Urothelium cell line (cell line): Measurements from ENCODE around the gene SRPK3.
"Not testable (repeated sequence)": the region's sequence is repeated elsewhere in the genome, so short reads cannot be mapped to it uniquely, and the experiment has no call there.

ENCODE experiments used
- DNase-seq: peaks from one replicate; pipeline ENCODE4 v3.0.0; 2011; ENCODE audit warnings: low spot score, mixed read lengths
- FAIRE-seq: peaks from 2 replicates; lab custom pipeline; 2011; peaks lifted over from hg19 to GRCh38; lab: Jason Lieb, UNC

Gene SRPK3

DNA sequence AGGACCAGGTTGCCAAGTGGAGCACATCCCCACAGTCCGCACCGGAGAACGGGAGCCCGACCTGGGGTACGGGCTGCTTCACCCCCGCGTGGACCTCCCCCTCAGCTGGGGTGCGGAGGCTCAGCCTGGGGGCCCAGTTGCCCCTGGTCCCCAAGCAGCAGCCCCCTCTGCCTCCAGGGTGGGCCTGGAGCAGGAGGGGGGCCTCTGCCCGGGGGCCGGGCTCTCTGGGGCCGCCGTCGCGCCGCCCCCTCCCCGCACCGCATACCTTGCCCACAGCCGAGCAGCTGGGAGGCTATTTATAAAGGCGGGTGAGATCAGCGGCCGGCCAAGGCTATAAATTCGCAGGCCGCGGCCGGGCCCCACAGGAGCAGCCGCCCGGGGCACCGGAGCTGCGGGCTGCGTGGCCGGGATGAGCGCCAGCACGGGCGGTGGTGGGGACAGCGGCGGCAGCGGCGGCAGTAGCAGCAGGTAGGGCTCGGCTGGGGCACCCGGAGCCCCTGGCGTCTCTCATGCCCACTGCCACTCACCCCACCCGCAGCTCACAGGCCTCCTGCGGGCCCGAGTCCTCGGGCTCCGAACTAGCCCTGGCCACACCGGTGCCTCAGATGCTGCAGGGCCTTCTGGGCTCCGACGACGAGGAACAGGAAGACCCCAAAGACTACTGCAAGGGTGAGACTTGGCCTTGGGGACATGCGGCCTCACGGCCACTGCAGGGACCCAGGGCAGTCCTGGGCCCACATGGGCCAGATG, at the start of gene SRPK3:
TSS of gene SRPK3 (plus strand) at position 364 of the 750 bp plus-strand sequence. CDS start at position 410, 46 bp downstream.
- DNase-seq (no peak), FAIRE-seq (no peak)

DNA sequence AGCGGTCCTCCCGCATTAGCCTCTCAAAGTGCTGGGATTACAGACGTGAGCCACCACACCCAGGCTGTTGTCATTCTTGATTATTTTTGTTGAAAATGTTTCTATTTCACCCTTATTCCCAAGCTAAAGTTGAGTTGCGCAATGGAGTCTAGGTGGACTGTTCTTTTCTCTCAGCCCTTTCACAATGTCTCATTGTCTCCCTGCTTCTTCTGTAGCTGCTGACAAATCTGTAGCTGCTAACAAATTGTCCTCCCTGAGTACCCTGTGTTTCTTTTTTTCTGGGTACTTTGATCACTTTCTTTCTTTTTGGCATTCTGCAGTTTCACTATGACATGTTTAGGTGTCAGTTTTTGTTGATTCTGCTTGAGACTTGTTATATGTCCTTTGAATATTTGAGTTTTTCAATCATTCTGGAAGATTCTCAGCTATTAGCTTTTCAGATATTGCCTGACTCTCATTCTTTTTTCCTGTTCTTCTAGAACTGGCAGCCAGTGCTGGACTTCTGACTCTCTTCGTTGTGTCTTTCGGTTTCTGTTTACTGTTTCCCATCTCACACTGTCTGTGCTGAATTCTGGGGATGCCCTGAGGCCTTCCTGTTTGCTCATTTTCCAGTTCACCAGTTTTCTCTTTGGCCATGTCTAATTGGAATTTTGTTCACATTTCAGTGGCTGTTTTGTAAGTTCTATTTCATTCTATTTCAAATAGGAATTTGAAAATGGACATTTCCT, 49.6 kb upstream of the SRPK3 start:
- DNase-seq (no peak), FAIRE-seq (no peak)

DNA sequence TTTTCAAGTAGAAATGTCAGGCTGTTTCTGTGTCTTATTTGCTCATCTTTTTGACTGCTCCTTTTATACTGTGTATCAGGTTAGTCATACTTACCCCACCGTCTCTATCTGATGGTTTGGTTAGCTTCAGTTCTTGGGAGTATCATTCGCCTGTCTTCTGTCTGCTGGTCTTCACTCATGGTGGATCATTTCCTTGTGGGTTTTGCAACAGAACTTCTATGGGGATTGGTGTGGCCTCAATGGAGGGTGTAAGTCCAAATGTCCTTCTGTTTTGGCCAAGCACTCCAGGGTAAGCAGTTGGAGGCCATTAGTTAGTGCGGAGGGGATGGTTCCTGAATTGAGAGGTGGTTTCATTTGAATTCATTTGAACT, 49.0 kb upstream of the SRPK3 start:
- DNase-seq (no peak), FAIRE-seq (no peak)

- FAIRE-seq (no peak), DNase-seq (no peak)
Observed at GRCh38 chrX:153732401-153732800, 48.4 kb upstream of the SRPK3 start.

GRCh38 chrX:153733651-153734240, 47.1 kb upstream of the SRPK3 start:
- no peak for FAIRE-seq
- DNase-seq: no peak

- FAIRE-seq (no peak), DNase-seq (no peak)
Observed at GRCh38 chrX:153734871-153735270, 46.0 kb upstream of the SRPK3 start.

- no peak for FAIRE-seq
- DNase-seq: no peak
Observed at GRCh38 chrX:153735274-153735673, 45.6 kb upstream of the SRPK3 start.

DNA sequence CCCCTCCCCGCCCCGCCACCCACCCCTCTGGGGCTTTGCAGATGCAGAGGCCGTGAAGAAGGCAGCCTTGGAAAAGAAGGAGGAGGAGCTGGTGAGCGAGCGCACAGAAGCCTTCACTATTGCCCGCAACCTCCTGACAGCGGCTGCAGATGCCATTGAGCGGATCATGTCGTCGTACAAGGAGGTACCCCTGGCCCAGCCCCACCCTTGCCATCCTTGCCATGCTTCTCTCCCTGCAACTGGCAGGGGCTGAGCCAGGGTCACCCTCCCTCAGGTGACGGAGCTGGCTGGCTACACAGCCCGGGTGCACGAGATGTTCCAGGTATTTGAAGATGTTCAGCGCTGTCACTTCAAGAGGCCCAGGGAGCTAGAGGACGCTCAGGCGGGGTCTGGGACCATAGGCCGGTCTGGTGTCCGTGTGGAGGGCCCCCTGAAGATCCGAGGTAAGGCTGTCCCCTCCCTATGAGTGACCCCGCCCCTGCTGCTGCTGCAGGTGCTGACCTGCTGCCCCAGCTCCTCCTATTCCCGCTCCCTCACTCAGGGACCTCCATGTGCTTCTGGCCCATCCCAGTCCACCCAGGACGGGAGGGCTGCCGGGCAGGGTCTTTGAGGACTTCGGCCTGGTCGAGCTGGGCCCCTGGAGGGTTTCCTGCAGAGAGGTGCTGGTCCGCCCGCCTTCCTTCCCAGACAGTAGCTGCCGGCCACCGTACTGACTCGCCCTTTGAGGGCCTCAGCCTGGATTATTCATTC, 44.6 kb upstream of the SRPK3 start:
- no peak for DNase-seq
- no peak for FAIRE-seq

- DNase-seq: no peak
- no peak for FAIRE-seq
Observed at GRCh38 chrX:153736871-153737441, 43.9 kb upstream of the SRPK3 start.

GRCh38 chrX:153738056-153738605, 42.7 kb upstream of the SRPK3 start:
- FAIRE-seq: no peak
- no peak for DNase-seq

GRCh38 chrX:153739754-153740486, 40.9 kb upstream of the SRPK3 start:
- FAIRE-seq: no peak
- DNase-seq: no peak

- no peak for DNase-seq
- FAIRE-seq: no peak
Observed at GRCh38 chrX:153740631-153741222, 40.1 kb upstream of the SRPK3 start.

GRCh38 chrX:153741446-153741845, 39.4 kb upstream of the SRPK3 start:
- DNase-seq: no peak
- FAIRE-seq: no peak

GRCh38 chrX:153742111-153742510, 38.7 kb upstream of the SRPK3 start:
- not testable (repeated sequence) for DNase-seq, FAIRE-seq

DNA sequence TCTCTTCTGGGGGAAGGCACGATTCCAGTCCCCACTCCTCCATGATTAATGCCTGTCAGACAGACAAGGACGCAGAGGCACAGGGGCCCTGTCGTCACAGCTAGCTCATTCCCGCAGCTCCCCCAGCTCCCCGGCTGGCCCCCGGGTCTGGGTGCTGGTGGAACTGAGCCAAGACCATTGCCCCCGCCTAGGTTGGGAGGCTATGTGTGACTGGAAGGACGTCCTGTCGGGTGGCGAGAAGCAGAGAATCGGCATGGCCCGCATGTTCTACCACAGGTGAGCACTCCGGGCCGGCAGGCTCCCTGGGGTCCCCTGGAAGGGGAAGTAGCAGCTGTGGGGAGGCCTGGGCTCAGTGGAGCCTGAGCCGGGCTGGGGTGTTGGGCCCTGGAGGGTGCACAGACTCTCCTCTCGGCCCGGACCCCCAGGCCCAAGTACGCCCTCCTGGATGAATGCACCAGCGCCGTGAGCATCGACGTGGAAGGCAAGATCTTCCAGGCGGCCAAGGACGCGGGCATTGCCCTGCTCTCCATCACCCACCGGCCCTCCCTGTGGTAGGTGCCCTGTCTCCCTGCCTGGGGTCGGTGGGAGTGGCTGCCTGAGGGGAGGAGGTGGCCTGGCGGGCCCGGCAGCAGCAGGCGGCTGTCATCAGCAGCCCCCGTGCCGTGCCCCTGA, 37.9 kb upstream of the SRPK3 start:
- FAIRE-seq, DNase-seq: not testable (repeated sequence)

DNA sequence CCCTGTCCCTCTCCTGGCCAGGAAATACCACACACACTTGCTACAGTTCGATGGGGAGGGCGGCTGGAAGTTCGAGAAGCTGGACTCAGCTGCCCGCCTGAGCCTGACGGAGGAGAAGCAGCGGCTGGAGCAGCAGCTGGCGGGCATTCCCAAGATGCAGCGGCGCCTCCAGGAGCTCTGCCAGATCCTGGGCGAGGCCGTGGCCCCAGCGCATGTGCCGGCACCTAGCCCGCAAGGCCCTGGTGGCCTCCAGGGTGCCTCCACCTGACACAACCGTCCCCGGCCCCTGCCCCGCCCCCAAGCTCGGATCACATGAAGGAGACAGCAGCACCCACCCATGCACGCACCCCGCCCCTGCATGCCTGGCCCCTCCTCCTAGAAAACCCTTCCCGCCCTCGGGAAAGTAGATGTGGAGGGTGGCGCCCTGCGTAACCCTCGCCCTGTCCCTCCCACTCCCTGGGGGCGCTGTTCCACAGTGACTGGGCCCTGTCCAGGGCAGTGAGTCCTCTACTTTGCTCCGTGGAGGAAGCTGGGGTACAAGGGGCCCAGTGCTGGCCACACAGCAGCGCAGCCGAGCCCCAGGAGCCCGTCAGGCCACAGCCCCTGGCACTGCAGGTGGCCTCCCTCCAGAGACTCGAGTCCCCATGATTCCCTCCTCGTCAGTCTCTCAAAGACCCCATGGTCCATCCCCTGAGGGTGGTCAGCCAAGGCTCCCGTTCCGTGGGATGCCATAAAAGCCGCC, 37.2 kb upstream of the SRPK3 start:
- DNase-seq, FAIRE-seq: not testable (repeated sequence)

GRCh38 chrX:153744210-153745066, 36.4 kb upstream of the SRPK3 start:
- FAIRE-seq: peak; percentile 37
- no peak for DNase-seq
